GM21526 (cell line): ENCODE data around the gene KCNQ1.

ENCODE experiments used
- ATAC-seq: cut with Tn5 transposase; IDR thresholded peaks from one replicate; pipeline ENCODE4 v1.9.1; 2021; ENCODE audit warnings: moderate library complexity; ENCODE audit not compliant: unreplicated experiment, low FRiP score

KCNQ1 gene

DNA sequence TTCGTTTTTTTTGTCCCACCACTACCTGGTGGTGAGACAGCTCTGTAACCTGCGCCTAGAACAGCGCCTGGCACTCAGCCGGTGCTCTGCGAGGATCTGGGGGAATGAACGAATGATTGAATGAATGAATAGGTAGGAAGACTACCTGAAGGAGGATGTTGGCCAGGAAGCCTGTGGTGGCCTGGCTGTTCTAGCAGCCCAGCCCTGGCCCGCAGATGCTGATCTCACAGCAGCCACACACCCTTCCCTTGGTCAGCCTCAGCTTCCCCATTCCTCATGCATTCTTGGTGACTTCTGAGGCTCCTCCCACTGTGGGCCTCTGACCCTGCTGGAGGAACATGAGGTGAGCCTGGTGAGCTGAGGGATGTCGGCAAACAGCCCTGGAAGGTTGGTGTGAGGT, 4.2 kb upstream of the KCNQ1 start:
- ATAC-seq = no peak

DNA sequence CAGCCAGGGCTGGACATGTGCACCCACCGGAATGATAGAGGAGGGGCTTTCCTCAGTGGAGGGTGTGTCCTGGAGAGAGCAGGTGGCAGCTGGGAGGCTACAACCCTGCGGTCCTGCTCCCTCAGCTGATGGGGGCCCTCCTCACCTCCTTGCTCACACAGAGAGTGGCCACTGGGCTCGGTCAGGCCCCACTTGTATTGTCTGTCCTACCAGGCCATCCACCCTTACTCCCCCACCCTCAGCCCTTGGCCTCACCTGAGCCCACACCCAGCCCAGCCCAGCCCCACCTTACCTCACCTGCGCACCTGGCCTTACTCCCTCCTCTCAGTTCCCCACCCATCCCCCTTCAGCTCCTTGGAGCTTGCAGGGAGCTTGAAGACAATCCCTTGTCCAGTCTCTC, 3.6 kb upstream of the KCNQ1 start:
- no peak for ATAC-seq

DNA sequence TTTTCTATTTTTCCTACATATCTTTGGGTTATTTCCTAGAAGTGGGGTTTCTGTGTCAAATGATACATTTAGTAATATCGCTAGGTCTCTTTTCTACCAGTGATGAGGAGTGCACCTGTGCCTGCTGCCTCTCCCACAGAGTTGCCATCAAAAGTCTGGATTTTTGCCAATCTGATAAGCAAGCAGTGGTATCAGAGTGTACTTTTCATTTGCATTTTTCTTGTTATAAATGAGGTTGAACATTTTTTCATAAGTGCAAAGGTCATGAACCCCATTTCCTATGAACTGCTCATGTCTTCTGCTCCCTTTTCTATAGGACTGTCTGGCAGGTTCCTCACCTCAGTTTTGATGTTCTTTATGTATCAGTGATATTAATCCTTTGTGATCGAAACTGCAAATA, 2.2 kb upstream of the KCNQ1 start:
- no peak for ATAC-seq

DNA sequence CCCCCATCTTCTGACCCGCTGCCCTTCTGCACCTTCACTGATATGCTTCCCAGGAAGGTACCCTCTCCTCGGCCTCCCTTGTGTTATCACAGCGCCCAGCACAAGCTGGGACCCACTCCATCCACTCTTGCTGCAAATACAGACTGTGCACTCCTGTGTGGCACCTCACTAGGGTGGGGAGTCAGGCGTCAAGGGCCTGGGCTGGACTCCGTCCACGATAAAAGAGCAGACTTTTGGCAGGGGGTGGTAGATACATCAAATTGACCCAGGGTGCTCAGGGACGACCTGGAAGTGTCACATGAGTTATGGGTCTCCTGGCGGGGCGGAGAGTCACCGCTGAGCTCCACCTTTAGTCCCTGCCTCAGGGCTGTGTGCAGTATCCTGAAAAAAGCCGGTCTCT, 1.4 kb upstream of the KCNQ1 start:
- ATAC-seq = no peak

DNA sequence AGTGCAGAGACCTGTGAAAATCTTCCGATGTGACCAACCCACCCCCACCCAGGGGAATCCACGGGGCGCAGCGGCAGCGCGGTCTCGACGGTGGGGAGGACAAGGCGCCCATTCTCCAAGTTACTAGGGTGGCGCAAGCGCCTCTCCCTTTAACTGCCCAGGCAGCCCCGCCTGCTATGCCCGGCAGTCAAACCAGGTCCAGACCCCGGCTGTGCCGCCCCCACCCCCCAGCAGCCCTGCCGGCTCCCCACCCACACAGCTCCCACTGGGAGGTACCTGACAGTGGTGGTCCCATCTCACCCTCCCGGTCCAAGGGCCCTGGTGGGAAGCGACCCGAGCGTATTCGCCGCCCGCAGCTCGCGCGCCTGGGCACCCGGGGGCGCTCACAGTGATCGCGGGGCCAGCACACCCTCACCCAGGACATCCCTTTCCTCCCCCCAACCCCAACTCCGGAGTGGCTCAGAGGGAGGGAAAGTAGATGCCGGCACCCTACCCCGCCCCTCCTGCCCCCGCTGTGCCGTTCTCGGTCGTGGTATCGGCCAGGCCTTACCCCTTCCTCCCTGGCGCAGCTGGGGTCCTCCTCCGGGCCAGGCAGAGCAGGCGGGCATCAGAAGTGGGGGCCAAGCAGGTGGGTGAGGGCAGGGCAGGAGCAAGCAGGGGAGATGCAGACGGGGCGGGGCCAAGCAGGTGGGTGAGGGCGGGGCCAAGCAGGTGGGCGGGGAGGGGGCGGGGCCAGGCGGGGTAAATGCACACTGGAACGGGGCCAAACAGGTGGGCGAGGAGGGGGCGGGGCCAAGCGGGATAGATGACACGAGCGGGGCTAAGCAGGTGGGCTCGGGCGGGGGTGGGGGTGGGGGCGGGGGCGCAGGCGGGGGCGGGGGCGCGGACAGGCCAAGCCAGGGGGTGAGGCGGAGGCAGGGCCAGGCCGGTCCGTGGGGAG, 657 bp upstream of the KCNQ1 start, which contains the start of gene TRPM5:
Gene TRPM5, minus strand, starts transcription at position 634 of the 940 bp plus-strand sequence. CDS start 21,478 bp downstream, outside the sequence.
- ATAC-seq = no peak

DNA sequence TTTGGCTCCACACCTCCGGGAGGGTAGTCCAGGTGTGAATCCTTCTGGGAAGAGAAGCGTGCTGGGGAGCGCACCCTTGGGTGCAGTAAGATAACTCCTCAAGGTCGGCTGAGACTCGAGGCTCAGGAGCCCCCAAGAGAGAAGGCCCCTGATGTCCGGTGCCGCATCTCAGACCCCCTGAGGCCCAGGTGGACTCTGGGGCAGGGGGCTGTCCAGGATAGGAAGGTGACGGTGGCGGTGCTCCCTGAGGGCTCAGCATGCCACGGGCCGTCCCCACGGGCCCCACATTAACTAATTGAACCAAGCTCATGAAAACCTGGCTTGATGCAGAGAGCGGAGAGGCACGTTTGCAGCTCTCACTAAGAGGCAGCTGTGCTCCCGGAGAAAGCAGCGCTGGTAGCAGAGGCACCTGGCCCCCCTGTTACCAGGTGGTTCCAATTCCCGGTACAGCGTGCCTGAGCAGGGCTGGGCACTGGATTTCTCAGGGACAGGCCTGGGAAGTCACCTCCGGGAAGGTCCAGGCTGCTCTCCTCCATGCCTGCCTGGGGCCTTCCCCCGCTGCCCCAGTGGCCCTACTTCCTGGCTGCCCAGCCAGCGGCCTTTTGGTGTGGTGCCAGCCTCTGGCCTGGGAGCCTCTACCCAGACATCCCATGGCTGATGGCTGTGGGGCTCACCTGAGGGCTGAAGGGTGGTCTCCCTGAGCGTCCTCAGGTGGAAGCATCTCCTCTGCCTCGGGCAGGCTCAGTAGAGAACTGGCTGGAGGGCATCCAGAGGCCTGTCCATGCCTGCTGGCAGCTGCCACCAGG, 1.1 kb downstream of the KCNQ1 start:
- no peak for ATAC-seq

DNA sequence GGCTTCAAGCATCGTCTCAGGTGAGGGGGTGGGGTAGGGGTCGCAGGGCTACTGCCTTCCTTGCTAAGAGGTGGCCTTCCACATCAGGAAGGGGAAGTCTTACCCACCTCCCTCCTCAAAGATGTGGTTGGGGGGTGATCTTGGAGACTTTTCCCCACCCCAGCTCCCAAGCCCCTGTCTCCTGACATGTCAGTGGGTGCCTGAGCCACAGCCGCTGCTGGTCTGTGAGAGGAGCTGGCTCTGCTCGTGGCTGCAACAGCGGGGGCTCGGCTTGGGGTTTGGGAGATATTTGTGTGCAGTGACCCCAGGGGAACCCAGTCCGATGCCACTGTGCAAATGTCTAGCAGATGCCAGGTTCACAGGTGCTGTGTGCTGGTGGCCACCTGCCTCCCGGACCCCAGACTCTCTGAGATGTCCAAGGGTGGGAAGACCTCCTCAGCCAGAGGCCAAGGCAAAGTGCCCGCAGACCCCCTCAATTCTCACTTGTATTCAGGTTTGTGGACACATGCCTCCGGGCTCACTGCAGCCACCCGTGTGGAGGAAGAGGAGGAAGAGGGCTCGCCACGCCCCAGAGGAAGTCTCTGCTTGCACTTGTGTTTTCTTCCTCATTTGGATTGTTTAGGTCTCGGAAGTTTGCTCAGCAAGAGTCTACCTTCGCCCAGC, 1.9 kb downstream of the KCNQ1 start:
- no peak for ATAC-seq

DNA sequence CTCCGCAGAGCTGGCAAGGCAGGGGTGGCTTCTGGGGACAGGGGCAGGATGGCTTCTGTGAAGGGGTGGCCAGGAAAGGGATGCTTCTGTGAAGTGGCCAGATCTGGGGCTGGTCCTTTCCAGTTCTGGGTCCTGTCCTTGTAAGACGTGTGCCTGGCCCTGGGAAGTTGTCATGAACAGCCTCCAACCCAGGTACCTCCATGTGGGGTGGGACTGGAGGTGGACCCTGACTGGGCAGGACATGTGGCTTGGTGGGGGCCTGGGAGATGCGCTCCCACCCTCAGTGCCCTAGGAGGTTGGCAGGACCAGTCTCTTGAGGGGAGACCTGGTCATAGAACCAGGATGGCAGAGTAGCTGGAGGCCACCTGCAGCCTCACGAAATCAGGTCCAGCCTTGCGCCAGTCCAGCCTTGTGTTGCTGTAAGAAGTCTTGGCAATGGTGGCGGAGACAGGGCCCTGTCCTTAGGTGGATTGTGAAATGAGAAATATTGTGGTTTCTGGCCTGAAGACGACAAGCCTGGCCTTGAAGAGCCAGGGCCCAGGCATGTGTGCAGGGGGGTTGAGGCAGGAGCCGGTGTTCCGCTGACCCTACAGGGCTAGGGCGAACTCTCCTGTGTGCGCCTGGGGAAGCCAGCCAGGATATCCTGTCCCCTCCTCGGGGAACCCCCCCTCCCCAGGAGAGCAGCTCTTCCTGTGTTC, 2.6 kb downstream of the KCNQ1 start:
- ATAC-seq = no peak

DNA sequence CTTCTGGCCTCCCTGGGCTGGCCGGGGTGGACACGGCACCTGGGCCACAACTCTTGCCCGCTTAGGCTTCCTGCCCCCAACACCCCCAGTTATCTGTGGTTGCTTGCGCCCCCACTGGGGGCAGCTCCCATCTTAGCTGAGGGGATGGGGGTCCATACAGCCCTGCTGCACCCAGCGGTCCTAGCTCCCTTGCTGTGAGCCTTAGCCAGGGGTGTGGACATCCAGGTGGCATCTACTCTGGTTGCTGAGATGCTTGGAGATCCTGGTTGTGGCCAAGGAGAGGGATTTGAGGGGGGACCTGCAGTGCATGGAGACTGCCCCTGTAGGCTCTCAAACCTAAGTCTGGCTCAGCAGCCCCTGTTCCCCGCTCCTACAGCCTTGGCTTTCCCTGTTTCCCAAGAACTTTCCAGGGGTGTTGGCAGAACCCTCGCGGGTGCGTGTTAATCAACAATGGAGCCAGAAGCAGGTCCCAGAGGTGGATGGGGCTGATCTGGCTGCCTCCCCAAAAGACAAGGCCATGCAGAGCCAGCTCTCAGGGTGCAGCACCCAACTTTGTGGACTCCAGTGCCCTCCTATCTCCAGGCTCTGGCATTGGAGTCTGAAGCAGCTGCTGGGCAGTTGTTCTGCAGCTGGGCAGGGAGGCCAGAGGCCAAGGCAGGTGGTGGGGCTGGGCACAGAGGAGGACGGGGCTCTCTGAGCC, 3.3 kb downstream of the KCNQ1 start:
- no peak for ATAC-seq

DNA sequence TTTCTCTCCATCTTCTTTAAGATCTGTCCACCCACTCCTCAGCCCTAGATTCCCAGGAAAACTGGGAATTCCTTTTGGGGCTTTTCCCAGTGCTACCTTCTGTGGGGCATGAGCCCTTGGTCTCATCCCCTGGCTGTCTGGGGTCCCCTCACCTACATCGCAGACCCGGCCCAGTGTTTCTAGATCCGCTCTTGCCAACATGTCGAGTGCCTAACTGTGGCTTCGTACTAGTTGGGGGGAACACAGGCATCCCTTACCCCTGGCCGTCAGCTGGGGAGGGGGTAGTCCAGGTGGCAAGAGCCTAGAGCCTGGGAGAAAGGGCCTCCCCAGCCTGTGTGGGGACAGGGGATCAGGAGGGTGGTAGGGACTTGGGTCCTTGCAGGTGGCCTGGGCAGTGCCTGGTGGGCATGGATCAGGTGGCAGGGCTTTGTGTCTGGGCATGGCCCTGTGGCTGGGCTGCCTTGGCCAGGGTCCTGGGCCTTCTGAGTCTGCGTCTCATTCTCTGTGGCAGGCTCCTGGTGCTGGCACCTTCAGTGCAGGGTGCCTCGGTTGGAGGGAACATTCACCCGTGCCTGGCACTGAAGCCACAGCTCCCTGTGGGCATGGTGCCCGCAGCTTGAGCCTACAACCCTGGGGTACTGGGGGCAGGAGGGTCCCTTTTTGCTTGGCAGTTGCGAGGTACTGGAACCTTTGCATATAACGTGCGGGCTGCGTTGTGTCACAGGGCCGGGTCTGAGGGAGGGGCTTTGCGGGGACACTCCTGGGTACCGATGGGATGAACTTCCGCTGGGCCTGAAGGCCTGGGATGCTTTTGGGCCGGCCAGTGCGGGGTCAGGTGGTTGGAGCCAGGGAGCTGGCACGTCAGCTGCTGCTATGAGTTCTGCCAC, 4.1 kb downstream of the KCNQ1 start:
- no peak for ATAC-seq

DNA sequence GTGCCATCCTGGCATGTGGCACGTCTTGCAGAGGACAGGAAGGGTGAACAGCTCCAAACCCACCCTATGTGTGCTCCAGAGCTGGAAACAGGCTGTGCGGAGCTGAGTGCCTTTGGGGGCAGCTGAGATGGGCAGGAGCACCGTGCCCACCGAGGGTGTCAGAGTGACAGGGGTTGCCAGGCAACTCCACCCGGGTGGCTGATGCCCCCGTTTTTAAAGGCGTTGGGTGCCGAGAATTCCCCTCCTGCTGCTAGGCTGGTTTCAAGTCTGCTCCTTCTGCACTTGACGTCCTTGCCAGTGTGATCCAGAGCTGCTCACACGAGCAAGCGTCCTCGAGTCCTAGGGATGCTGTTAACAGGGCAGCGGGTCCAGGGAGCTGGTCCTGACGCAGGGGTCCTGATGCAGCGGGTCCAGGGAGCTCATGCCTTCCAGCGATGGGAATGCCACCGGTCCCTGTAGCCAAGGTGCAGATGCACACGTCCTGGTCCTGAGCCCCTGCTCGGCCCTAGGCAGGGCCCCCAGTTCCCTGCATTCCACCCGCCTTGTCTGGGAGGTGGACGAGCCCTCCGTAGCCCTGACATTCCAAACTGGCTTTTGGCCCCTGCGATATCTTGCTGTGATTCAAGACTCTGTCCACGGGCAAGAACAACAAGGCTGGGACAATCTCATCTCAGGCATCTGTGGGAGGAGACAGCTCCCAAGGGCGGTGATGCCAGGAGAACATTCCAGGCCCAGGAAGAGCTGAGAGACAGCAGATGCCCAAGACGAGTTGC, 4.9 kb downstream of the KCNQ1 start:
- ATAC-seq = no peak

DNA sequence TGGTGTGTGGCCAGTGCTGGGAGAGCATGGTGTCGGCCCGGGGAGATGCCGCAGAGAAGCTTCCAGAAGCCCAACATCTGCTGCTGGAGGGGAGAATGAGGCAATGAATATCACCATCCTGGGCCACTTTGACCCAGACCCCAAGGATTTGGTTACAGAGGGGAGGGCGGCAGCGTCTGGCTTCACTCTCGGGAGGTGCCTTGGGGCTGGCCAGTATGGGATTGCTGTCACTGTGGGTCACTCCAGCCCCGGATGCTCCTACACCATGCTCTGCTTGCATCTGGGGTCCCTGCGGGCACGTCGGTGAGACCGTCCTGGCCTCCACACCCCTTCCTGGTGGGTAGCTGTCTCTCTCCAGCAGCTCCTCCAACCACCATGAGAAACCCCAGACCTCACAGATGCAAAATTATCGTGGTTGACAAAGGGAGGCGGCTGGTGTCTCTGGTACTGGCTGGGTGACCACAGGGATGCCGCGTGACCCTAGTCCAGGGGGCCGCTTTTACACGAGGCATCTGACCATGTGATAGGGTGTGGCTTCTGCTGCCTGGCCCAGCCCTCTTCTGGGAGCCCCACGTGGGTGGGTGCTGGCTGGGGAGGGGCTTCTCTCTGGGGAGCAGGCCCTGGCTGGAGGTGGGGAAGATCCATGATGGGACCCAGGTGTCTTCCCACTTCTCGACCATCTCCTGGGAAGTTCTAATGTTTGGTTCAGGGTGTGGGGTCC, 5.7 kb downstream of the KCNQ1 start:
- no peak for ATAC-seq

DNA sequence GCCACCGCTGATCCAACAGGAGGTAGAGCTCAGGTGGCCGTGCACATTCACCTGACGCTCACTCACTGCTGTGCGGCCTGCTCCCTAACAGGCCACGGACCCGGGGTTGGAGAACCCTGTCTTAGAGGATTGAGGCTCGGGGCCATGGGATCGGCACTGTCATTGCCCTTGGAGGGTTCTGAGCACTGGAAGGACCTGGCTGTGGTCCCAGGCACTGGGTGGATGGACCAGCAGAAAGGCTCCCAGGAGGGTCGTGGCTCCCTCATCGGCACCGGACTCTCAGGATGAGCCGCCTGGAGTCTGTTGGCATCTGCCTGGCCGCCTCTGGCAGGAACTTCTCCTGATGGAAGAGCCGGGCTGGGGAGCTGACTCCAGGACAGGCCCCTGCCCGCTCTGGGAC, 6.5 kb downstream of the KCNQ1 start:
- ATAC-seq = no peak

DNA sequence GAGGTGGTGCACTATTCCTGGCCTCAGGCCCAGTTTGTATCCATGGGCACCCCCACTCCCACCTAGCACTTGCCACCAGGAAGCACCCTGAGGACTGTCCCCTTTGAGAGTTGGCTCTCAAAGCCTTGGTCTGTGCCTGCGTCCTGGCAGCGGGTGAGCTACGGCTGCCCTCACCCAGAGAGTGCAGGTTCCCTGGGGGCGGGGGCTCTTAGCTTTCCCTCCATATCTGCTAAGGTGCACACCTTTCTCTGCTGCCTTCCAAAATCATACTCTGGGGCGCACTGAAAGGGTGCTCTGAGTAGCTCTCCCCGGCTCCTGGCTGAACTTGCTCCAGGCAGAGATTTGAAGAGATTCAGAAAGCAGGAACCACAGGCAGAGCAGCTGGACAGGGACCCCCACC, 7.1 kb downstream of the KCNQ1 start:
- no peak for ATAC-seq

DNA sequence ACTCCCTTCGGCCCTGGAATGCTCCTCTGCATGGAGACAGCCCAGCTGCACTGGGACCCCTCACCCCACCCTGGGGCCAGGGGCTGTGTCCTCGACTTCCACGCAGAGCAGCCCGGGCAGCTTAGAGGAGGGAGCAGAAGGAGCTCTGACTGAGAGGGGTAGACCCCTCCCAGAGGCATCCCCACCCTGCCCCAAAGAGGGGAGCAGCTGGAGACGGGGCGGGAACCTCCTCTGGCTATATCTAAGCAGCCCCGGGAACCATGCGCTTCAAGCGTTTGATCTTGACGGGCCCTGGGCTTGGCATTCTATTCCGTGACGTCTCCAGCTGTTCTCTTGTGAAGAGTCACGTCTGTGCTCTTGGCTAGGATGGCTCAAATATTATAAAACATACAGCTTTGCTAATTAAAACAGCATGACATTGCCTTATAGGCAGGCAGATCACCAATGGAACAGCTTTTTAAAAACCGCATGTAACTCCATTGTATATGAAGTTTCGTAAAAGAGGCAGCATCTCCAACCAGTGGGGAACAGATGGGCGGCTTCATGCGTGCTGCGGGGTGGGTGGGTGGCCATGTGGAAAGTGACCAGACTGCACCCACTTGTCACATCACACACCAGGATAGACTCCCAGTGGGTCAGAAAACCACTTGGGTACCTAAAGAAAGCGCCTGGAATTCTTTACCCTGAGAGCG, 7.7 kb downstream of the KCNQ1 start:
- ATAC-seq = no peak

DNA sequence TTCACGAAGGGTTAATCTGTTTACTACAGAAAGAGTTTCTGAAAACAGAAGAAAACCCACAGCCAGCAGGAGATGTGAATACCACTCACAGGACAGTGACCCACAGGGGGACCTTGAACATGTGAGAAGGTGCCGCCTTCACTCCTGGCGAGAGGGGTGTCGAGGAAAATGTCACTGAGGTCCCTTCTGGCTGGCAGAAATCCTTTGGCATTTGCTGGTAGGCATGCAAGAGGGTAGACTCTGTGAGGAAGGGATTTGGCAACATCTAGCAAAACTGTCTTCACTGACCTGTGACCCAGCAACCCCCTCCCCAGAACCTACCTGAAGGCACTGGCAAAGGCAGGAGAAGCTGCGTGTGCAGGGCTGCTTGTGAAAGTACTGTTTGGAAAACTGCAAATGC, 8.6 kb downstream of the KCNQ1 start:
- no peak for ATAC-seq

DNA sequence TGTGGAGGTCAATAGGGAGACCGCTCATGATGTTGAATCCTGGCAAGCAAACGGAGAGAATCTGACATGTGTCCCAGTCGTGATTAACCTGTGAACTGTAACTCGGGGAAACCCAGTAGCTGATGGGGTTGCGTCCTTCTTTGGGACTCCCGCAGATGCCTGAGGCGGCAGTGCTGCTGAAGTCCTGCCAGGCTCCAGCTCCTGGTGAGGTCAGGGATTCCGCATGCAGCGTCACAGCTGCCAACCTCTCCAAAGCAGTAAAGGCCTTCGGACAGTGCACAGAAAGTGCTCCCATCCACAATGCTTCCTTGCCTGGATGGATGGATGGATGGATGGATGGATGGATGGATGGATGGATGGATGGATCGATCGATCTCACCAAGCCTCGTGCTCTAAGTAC, 13.5 kb downstream of the KCNQ1 start:
- ATAC-seq = no peak
